IPS-18c (cell line): ENCODE measurements around the gene STMND1.
"Not testable (repeated sequence)": the region's sequence is repeated elsewhere in the genome, so short reads cannot be mapped to it uniquely, and the experiment has no call there.

Experiments
- H3K4me3 ChIP-seq: 2 replicates; pipeline ENCODE4 v1.7.0; 2013; ENCODE audit warnings: low read depth, mild to moderate bottlenecking, low read length, moderate library complexity; ENCODE audit not compliant: insufficient read depth
- H3K9me3 ChIP-seq: one replicate; pipeline ENCODE4 v1.6.1; 2013; ENCODE audit warnings: mild to moderate bottlenecking, low read length, moderate library complexity; ENCODE audit not compliant: control insufficient read depth, insufficient read depth

STMND1 gene

GRCh38 chr6:17101422-17102257 lies at the start of gene STMND1:
Gene STMND1, plus strand, starts transcription at chr6:17102050. Its CDS starts 208 bp downstream, at chr6:17102258.
- Histone ChIP-seq H3K4me3 (peak within 1 kb of the TSS; percentile 52), H3K9me3 (no peaks in the 10 kb centered on the region)

- no peak overlapping the region for H3K4me3 ChIP-seq
- H3K9me3 ChIP-seq = peaks cover 2% of the 10 kb centered on the region
Observed at GRCh38 chr6:17054647-17055046, 47.2 kb upstream of the STMND1 start.

GRCh38 chr6:17057322-17057721 lies 44.5 kb upstream of the STMND1 start:
- peaks cover 2% of the 10 kb centered on the region for H3K9me3 ChIP-seq
- H3K4me3 ChIP-seq = no peak overlapping the region

- peaks cover 2% of the 10 kb centered on the region for H3K9me3 ChIP-seq
- H3K4me3 ChIP-seq = no peak overlapping the region
Observed at GRCh38 chr6:17058550-17058949, 43.3 kb upstream of the STMND1 start.

GRCh38 chr6:17059022-17059421 lies 42.8 kb upstream of the STMND1 start:
- no peak overlapping the region for H3K4me3 ChIP-seq
- H3K9me3 ChIP-seq = peaks cover 2% of the 10 kb centered on the region

- H3K4me3 ChIP-seq = no peak overlapping the region
- H3K9me3 ChIP-seq = peaks cover 2% of the 10 kb centered on the region
Observed at GRCh38 chr6:17059850-17060249, 42.0 kb upstream of the STMND1 start.

- H3K9me3 ChIP-seq = no peaks in the 10 kb centered on the region
- H3K4me3 ChIP-seq = no peak overlapping the region
Observed at GRCh38 chr6:17061097-17061496, 40.8 kb upstream of the STMND1 start.

GRCh38 chr6:17062871-17063440 lies 38.9 kb upstream of the STMND1 start:
- H3K9me3 ChIP-seq = no peaks in the 10 kb centered on the region
- no peak overlapping the region for H3K4me3 ChIP-seq

GRCh38 chr6:17064975-17065374 lies 36.9 kb upstream of the STMND1 start:
- no peak overlapping the region for H3K4me3 ChIP-seq
- no peaks in the 10 kb centered on the region for H3K9me3 ChIP-seq

GRCh38 chr6:17066610-17067009 lies 35.2 kb upstream of the STMND1 start:
- no peak overlapping the region for H3K4me3 ChIP-seq
- no peaks in the 10 kb centered on the region for H3K9me3 ChIP-seq

GRCh38 chr6:17068972-17069371 lies 32.9 kb upstream of the STMND1 start:
- H3K9me3 ChIP-seq, H3K4me3 ChIP-seq: not testable (repeated sequence)

- H3K9me3 ChIP-seq, H3K4me3 ChIP-seq: not testable (repeated sequence)
Observed at GRCh38 chr6:17070400-17070799, 31.4 kb upstream of the STMND1 start.

- not testable (repeated sequence) for H3K9me3 ChIP-seq, H3K4me3 ChIP-seq
Observed at GRCh38 chr6:17073596-17073995, 28.3 kb upstream of the STMND1 start.

GRCh38 chr6:17081273-17081672 lies 20.6 kb upstream of the STMND1 start:
- H3K4me3 ChIP-seq = no peak overlapping the region

GRCh38 chr6:17081860-17082508 lies 19.9 kb upstream of the STMND1 start:
- H3K4me3 ChIP-seq = no peak overlapping the region
- no peaks in the 10 kb centered on the region for H3K9me3 ChIP-seq

More at GRCh38 chr6:17081273-17081672, 20.6 kb upstream of the STMND1 start:
- H3K9me3 ChIP-seq = no peaks in the 10 kb centered on the region

- Histone ChIP-seq H3K9me3 (no peaks in the 10 kb centered on the region), H3K4me3 (no peak overlapping the region)
Observed at GRCh38 chr6:17083397-17083796, 18.5 kb upstream of the STMND1 start.

- Histone ChIP-seq H3K9me3 (no peaks in the 10 kb centered on the region), H3K4me3 (no peak overlapping the region)
Observed at GRCh38 chr6:17086469-17086868, 15.4 kb upstream of the STMND1 start.

GRCh38 chr6:17088091-17088611 lies 13.7 kb upstream of the STMND1 start:
- Histone ChIP-seq H3K9me3 (no peaks in the 10 kb centered on the region), H3K4me3 (no peak overlapping the region)
